IPS-18a (cell line): Measurements from ENCODE around the gene RBM18.

Source experiments
- H3K27ac ChIP-seq: one replicate; pipeline ENCODE4 v1.5.1; 2013; ENCODE audit warnings: low read length
- H3K27me3 ChIP-seq: one replicate; pipeline ENCODE4 v1.6.1; 2013; ENCODE audit warnings: mild to moderate bottlenecking, low read length; ENCODE audit not compliant: control insufficient read depth, insufficient read depth
- H3K36me3 ChIP-seq: one replicate; pipeline ENCODE4 v1.6.1; 2013; ENCODE audit warnings: low read depth, low read length; ENCODE audit not compliant: control insufficient read depth
- H3K4me1 ChIP-seq: one replicate; pipeline ENCODE4 v1.6.1; 2013; ENCODE audit warnings: low read depth, low read length; ENCODE audit not compliant: control insufficient read depth
- H3K4me3 ChIP-seq: one replicate; pipeline ENCODE4 v1.5.1; 2013; ENCODE audit warnings: low read length
- H3K9ac ChIP-seq: one replicate; pipeline ENCODE4 v1.6.1; 2013; ENCODE audit warnings: mild to moderate bottlenecking, low read length, moderate library complexity
- H3K9me3 ChIP-seq: one replicate; pipeline ENCODE4 v1.6.1; 2013; ENCODE audit warnings: low read depth, low read length; ENCODE audit not compliant: control insufficient read depth

Gene RBM18

DNA sequence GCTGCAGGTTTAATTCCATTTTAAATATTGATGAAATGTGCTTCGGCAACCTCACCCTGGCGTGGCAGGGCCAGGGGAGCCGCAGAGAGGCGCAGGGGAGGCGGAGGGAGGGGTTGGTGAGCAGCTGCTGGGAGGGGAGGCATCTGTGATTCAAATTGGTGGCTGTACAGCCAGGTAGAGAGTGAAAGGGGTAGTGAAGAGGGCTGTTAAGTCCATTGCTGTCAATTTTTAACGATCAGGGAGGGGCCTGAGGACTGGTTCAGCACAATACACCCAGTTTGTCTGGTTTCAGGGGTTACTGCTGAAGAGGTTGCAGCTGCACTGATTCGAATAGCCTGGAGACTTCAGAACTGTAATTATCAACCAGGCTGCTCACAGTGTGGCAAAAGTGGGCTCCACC lies 67.2 kb downstream of the RBM18 start:
- Histone ChIP-seq H3K9me3 (no peaks in the 10 kb centered on the region), H3K36me3 (no peaks in the 10 kb centered on the region), H3K27ac (no peak overlapping the region), H3K4me1 (no peaks in the 10 kb centered on the region), H3K4me3 (no peak overlapping the region), H3K27me3 (no peaks in the 10 kb centered on the region), H3K9ac (no peak overlapping the region)

DNA sequence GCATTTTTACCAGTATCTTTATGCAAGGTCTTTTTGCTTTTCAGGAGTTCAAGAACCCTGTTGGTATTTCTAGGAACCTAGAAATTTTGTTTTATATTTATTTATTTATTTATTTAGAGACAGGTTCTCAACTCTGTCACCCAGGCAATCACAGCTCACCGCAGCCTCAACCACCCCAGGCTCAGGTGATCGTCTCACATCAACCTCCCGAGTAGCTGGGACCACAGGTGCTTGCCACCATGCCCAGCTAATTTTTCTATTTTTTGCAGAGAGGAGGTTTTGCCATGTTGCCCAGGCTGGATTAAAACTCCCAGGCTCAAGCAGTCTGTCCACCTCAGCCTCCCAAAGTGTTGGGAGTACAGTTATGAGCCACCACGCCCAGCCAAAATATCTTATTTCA lies 68.8 kb downstream of the RBM18 start:
- Histone ChIP-seq H3K9ac (no peak overlapping the region), H3K27me3 (no peaks in the 10 kb centered on the region), H3K4me1 (no peaks in the 10 kb centered on the region)

DNA sequence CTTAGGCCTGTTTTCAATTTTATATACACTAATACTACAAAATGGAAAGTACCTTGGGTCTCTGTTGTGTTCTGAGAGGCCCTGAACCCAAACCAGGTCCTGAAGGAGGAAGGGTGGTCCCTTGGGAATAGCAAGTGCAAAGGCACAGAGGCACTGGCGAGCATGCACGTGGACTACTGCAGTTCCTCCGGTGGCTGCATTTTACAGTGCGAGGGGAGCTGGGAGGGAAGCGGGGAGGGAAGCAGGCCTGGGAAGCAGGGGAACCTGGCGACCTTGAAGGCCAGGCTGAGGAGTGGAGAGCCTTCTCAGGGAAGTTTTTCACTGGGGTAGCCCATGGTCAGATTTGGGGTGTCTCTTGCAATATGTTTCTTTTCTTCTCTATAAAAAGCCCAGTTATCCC lies 71.0 kb downstream of the RBM18 start:
- no peaks in the 10 kb centered on the region for H3K27me3 ChIP-seq
- H3K27ac ChIP-seq, result no peak overlapping the region
- no peak overlapping the region for H3K4me3 ChIP-seq
- H3K9me3 ChIP-seq, result no peaks in the 10 kb centered on the region
- H3K4me1 ChIP-seq, result no peaks in the 10 kb centered on the region
- H3K9ac ChIP-seq, result no peak overlapping the region
- H3K36me3 ChIP-seq, result no peaks in the 10 kb centered on the region

More for the DNA sequence above, 68.8 kb downstream of the RBM18 start:
- Histone ChIP-seq H3K9me3 (no peaks in the 10 kb centered on the region), H3K27ac (no peak overlapping the region), H3K36me3 (no peaks in the 10 kb centered on the region), H3K4me3 (no peak overlapping the region)

DNA sequence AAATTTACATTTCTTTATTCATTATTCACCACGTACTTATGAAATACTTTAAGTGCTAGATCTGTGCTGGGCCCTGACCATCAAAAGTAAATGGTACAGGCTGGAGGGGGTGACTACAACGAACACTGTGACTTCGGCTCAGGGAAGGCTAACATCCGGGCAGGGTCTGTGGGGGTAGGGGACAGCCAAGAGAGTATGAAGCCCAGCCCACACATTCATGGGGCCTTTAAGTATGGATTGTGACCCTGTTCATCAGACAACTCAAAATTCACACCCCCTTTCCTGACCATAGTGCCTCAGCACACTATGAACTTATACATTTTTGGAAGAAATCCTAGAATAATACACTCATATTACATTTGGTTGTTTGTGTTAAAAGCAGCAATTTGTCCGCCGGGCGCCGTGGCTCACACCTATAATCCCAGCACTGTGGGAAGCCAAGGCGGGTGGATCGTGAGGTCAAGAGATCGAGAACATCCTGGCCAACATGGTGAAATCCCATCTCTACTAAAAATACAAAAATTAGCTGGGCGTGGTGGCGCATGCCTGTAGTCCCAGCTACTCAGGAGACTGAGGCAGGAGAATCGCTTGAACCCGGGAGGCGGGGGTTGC lies 71.6 kb downstream of the RBM18 start:
- no peaks in the 10 kb centered on the region for H3K27me3 ChIP-seq
- H3K9ac ChIP-seq, result no peak overlapping the region
- H3K4me3 ChIP-seq, result no peak overlapping the region
- H3K9me3 ChIP-seq, result no peaks in the 10 kb centered on the region
- no peaks in the 10 kb centered on the region for H3K36me3 ChIP-seq
- no peak overlapping the region for H3K27ac ChIP-seq
- H3K4me1 ChIP-seq, result no peaks in the 10 kb centered on the region

DNA sequence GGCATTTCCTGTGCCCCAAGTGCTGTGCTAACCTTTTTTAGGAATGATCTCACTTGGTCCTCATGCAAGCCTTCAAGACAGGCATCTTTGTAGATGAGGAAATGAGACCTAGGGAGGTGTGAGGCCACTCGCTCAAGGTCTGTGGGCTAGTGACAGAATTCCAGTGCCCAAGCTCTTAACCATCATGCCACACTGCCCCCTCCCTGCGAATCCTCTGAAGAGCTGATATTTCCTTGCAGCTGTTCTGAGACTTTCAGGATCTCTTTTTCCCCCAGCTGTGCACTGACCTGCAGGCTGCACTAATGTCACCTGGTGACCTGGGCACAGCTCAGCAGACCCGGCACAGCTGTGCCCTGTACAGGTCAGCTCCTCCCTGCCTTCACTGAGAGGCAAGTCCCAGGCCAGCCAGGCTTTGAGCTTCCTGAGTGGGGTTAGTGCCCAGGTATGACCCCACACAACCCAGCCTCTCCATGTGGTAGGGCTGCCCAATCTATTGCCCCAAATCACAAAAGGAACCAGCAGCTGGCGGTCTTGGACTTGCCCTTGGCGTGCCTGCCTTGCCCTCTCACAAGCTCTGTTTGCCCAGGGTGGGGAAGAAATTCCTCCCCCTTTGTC lies 72.3 kb downstream of the RBM18 start:
- no peaks in the 10 kb centered on the region for H3K9me3 ChIP-seq

DNA sequence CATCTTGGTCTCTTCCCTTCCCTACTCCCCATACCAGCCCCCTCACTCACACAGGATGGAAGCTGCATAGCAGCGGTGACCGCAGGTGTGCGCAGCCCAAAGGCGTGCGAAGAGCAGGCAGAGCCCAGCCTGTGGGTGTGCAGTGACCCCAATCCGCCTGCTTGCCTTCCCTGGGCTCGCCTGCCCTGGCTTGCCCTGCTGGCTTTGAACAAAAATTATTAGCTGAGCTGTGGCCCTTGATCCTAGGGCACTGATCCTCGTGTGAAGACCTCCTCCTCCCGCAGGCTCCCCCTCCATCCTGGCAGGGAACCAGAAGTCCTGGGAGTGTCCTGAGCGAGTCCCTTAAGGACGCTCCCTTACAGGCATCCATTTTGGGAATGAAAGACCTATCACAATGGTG lies 73.1 kb downstream of the RBM18 start:
- Histone ChIP-seq H3K9ac (no peak overlapping the region), H3K4me1 (no peaks in the 10 kb centered on the region), H3K9me3 (no peaks in the 10 kb centered on the region), H3K27me3 (no peaks in the 10 kb centered on the region), H3K36me3 (no peaks in the 10 kb centered on the region), H3K27ac (no peak overlapping the region), H3K4me3 (no peak overlapping the region)

More for the DNA sequence above, 72.3 kb downstream of the RBM18 start:
- no peak overlapping the region for H3K27ac ChIP-seq
- H3K27me3 ChIP-seq, result no peaks in the 10 kb centered on the region
- no peaks in the 10 kb centered on the region for H3K36me3 ChIP-seq
- H3K9ac ChIP-seq, result no peak overlapping the region
- H3K4me1 ChIP-seq, result no peaks in the 10 kb centered on the region
- H3K4me3 ChIP-seq, result no peak overlapping the region

DNA sequence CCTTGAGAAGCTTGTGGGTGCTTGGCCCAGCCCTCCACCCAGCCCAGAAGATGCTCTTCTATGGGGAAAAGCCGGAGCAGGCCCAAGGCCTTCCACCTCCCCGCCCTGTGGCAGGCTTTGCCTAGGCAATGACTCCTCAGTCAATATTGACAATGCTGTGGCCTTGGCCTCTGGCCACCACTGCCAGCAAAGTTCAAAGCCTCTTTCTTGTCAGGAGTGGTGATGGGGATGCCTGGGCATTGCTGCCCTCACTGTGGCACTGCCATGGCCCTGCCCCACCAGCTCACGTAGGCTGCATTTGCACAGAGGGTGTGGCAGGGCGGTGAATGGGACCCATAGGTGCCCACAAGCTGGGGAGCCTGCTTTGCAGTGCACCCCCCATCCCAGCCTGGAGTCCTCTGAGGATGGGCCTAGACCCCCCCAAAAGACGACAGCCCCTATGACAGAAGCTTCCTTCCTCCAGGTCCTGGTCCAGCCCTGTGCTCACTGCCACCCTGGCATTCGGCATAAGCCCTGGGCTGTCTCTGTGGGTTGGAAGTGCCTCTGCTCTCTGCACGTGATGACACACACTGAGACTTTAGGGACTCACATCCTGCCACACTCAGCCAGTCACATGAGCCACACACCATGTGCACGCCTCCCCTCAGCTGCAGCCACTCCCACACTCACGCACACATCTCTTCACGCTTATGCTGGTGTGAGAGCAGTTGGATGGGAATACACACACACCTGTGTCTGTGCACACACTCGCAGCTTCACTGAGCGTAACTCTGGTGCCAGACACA lies 73.9 kb downstream of the RBM18 start:
- no peak overlapping the region for H3K27ac ChIP-seq
- H3K36me3 ChIP-seq, result no peaks in the 10 kb centered on the region
- no peaks in the 10 kb centered on the region for H3K27me3 ChIP-seq
- H3K4me1 ChIP-seq, result no peaks in the 10 kb centered on the region
- no peak overlapping the region for H3K9ac ChIP-seq
- H3K9me3 ChIP-seq, result no peaks in the 10 kb centered on the region
- no peak overlapping the region for H3K4me3 ChIP-seq

DNA sequence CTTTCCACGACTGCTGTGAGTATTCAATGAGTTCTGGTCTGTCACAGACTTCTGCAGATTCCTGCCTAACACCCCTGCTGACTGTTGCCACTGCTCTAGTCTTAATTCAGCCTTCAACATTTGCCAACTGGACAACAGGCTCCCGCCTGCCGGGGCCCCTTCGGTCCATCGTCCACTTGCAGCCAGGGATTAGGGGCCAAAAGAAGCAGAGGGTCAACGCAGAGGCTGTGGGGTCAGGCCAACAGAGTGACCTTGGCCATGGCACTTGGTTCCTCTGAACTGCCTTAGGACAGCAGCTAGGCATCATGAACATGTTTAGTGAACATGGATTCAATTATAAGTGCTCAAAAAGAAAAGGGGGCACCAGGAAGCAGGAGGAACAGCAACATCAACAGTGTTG lies 76.3 kb downstream of the RBM18 start:
- H3K9me3 ChIP-seq, result no peaks in the 10 kb centered on the region
- H3K4me1 ChIP-seq, result no peaks in the 10 kb centered on the region
- H3K4me3 ChIP-seq, result no peak overlapping the region
- H3K27me3 ChIP-seq, result no peaks in the 10 kb centered on the region
- H3K9ac ChIP-seq, result no peak overlapping the region
- H3K36me3 ChIP-seq, result no peaks in the 10 kb centered on the region
- no peak overlapping the region for H3K27ac ChIP-seq
